Gastroesophageal sphincter (tissue), 4 donors: ENCODE results near the gene AKIRIN1. TPM values are rescaled to one million over a fixed set of nuclear protein-coding genes. Genes with fewer than 3 reads are reported as not detected.
"Not testable (repeated sequence)": the region's sequence is repeated elsewhere in the genome, so short reads cannot be mapped to it uniquely, and the experiment has no call there.

Experiments
- ATAC-seq: fragments of 150-250 bp; one replicate; pipeline ENCODE4 v1.9.1; 2016; ENCODE audit warnings: mild to moderate bottlenecking, moderate library complexity
- H3K27ac ChIP-seq, 4 donors: fragments of 200-600 bp; sonication (generic) in 3 of 4; 1 replicate in 3 of 4; 2 replicates in 1 of 4; pipeline ENCODE4 v1.5.1; 2016 to 2019
- H3K27me3 ChIP-seq: fragments of 200-600 bp; sonication (generic); one replicate; pipeline ENCODE4 v1.5.1; 2019
- H3K36me3 ChIP-seq, 2 donors: fragments of 200-600 bp; sonication (generic); one replicate each; pipeline ENCODE4 v1.5.1; 2019; ENCODE audit warnings: control low read depth in 1 of 2
- H3K4me1 ChIP-seq, 3 donors: fragments of 200-600 bp; sonication (generic); 1 replicate in 2 of 3; 2 replicates in 1 of 3; pipeline ENCODE4 v1.5.1; 2016 to 2019; ENCODE audit warnings: control low read depth in 2 of 3
- H3K4me3 ChIP-seq, 2 donors: fragments of 200-600 bp; sonication (generic); one replicate each; pipeline ENCODE4 v1.5.1; 2019; ENCODE audit warnings: mild to moderate bottlenecking in 1 of 2, moderate library complexity in 1 of 2
- H3K9me3 ChIP-seq, 3 donors: fragments of 200-600 bp; sonication (generic); one replicate each; pipeline ENCODE4 v1.5.1; 2017 to 2019; ENCODE audit warnings: control low read depth in 2 of 3
- CTCF ChIP-seq, 4 experiments: fragments of 200-600 bp in 2 of 4; fragments of 450-650 bp in 2 of 4; sonication (generic) in 1 of 4; IDR thresholded peaks; one replicate each; pipeline ENCODE4 v1.5.1; 2017 to 2019; ENCODE audit warnings: antibody characterized with exemption in 4 of 4, mild to moderate bottlenecking in 2 of 4, moderate library complexity in 2 of 4
- EP300 ChIP-seq: sonication (generic); formaldehyde crosslinking; IDR thresholded peaks from one replicate; pipeline ENCODE4 v1.6.1; 2017; ENCODE audit warnings: antibody characterized with exemption, mild to moderate bottlenecking
- POLR2A ChIP-seq, 2 donors: fragments of 450-650 bp; IDR thresholded peaks; one replicate each; pipeline ENCODE4 v1.6.1; 2017; ENCODE audit warnings: antibody characterized with exemption in 2 of 2, mild to moderate bottlenecking in 2 of 2, moderate library complexity in 1 of 2
- POLR2AphosphoS5 ChIP-seq: sonication (generic); formaldehyde crosslinking; IDR thresholded peaks from one replicate; pipeline ENCODE4 v1.6.1; 2017; ENCODE audit warnings: antibody characterized with exemption
- WGBS, 2 donors: methylation state at CpG; one replicate each; pipeline ENCODE4 v1.1.5; 2018; ENCODE audit warnings: low coverage in 1 of 2; 5-methylcytosine and 5-hydroxymethylcytosine counted together
- total RNA-seq, 4 donors: library from RNA; depleted of rRNA; stranded (reverse); fragments of >200 nt; gene quantifications; one replicate each; pipeline ENCODE4 v1.1.0, GENCODE V29; 2016

The AKIRIN1 gene
- total RNA-seq, 4 donors from 2014 or later: 52.5 to 74.3 (median 63.6) TPM

GRCh38 chr1:39006726-39007645 is 15.9 kb downstream of the AKIRIN1 start:
- Histone ChIP-seq H3K9me3 (no peaks in the 10 kb centered on the region), H3K27ac (no peak overlapping the region), H3K4me1 (peaks cover 0 to 11% (median 0%) of the 10 kb centered on the region in 3 donors), H3K27me3 (no peaks in the 10 kb centered on the region), H3K4me3 (no peak overlapping the region), H3K36me3 (peaks cover 3 to 100% of the 10 kb centered on the region in 2 donors)
- 86% methylated on average over 11 to 13 of the region's 13 CpGs for WGBS, 2 donors
- no peak for TF ChIP-seq POLR2A (IDR thresholded peaks at IDR 0.05)
- TF ChIP-seq CTCF (IDR thresholded peaks at IDR 0.05): no peak
- no peak for TF ChIP-seq POLR2AphosphoS5
- TF ChIP-seq EP300: no peak
- ATAC-seq: no peak

GRCh38 chr1:39014956-39015355 is 23.9 kb downstream of the AKIRIN1 start:
- peaks cover 0 to 33% of the 10 kb centered on the region in 2 donors for H3K36me3 ChIP-seq
- H3K27me3 ChIP-seq, H3K9me3 ChIP-seq, H3K4me3 ChIP-seq, ATAC-seq, H3K4me1 ChIP-seq, H3K27ac ChIP-seq: not testable (repeated sequence)
- WGBS, 2 donors: 75 to 88% methylated on average over 3 to 6 of the region's 8 CpGs

GRCh38 chr1:39016604-39017171 is 25.6 kb downstream of the AKIRIN1 start:
- Histone ChIP-seq H3K27ac (no peak overlapping the region), H3K4me3 (no peak overlapping the region), H3K4me1 (no peaks in the 10 kb centered on the region), H3K36me3 (peaks cover 0 to 15% of the 10 kb centered on the region in 2 donors), H3K27me3 (no peaks in the 10 kb centered on the region), H3K9me3 (no peaks in the 10 kb centered on the region)
- ATAC-seq: no peak
- TF ChIP-seq EP300 (no peak), CTCF (IDR thresholded peaks at IDR 0.05) (no peak), POLR2AphosphoS5 (no peak), POLR2A (IDR thresholded peaks at IDR 0.05) (no peak)
- WGBS, 2 donors: 59 to 67% methylated on average over 3 to 9 of the region's 10 CpGs

GRCh38 chr1:39017266-39017665 is 26.2 kb downstream of the AKIRIN1 start:
- Histone ChIP-seq H3K9me3 (no peaks in the 10 kb centered on the region), H3K4me3 (no peak overlapping the region), H3K4me1 (no peaks in the 10 kb centered on the region), H3K36me3 (peaks cover 0 to 10% of the 10 kb centered on the region in 2 donors), H3K27me3 (no peaks in the 10 kb centered on the region), H3K27ac (no peak overlapping the region)
- no peak for ATAC-seq
- TF ChIP-seq POLR2A (IDR thresholded peaks at IDR 0.05): no peak
- no peak for TF ChIP-seq CTCF (IDR thresholded peaks at IDR 0.05)
- TF ChIP-seq POLR2AphosphoS5: no peak
- no peak for TF ChIP-seq EP300
- WGBS, 2 donors: 71 to 75% methylated on average over 5 of the region's 5 CpGs

- whole genome bisulfite sequencing, 2 donors: 38 to 53% methylated on average over 1 of the region's 1 CpG
Observed at GRCh38 chr1:39020494-39020893, 29.4 kb downstream of the AKIRIN1 start.

GRCh38 chr1:39021426-39021825 is 30.4 kb downstream of the AKIRIN1 start:
- no peak overlapping the region for H3K4me3 ChIP-seq
- no peak for ATAC-seq
- WGBS, 2 donors: no CpG with 5 or more reads among the region's 1 CpG
- H3K36me3 ChIP-seq: no peaks in the 10 kb centered on the region
- no peak for TF ChIP-seq EP300
- TF ChIP-seq POLR2AphosphoS5: no peak
- no peak for TF ChIP-seq POLR2A (IDR thresholded peaks at IDR 0.05)
- TF ChIP-seq CTCF (IDR thresholded peaks at IDR 0.05): no peak
- no peak overlapping the region for H3K27ac ChIP-seq
- H3K4me1 ChIP-seq: peaks cover 0 to 7% (median 4%) of the 10 kb centered on the region in 3 donors
- H3K27me3 ChIP-seq: no peaks in the 10 kb centered on the region
- no peaks in the 10 kb centered on the region for H3K9me3 ChIP-seq

More at GRCh38 chr1:39020494-39020893, 29.4 kb downstream of the AKIRIN1 start:
- not testable (repeated sequence) for H3K4me1 ChIP-seq, H3K4me3 ChIP-seq, H3K27me3 ChIP-seq, H3K9me3 ChIP-seq, ATAC-seq, H3K36me3 ChIP-seq, H3K27ac ChIP-seq
